NB4 (cell line): ENCODE data around the gene CACNA2D2.
"Not testable (repeated sequence)": the region's sequence is repeated elsewhere in the genome, so short reads cannot be mapped to it uniquely, and the experiment has no call there.

Source experiments
- DNase-seq: peaks from one replicate; pipeline ENCODE4 v3.0.0; 2010; ENCODE audit warnings: low read depth
- H3K4me3 ChIP-seq: one replicate; pipeline ENCODE4 v1.5.1; 2011; ENCODE audit warnings: mild to moderate bottlenecking, low read depth, low read length, moderate library complexity
- CTCF ChIP-seq: IDR thresholded peaks from one replicate; pipeline ENCODE4 v1.5.1; 2012; ENCODE audit warnings: low read depth, low read length
- MAX ChIP-seq: IDR thresholded peaks from 2 replicates; pipeline ENCODE4 v1.6.1; 2011; ENCODE audit warnings: low read depth, low read length
- MYC ChIP-seq: IDR thresholded peaks from 2 replicates; pipeline ENCODE4 v1.6.1; 2011; ENCODE audit warnings: low read depth, low read length
- POLR2A ChIP-seq: IDR thresholded peaks from 2 replicates; pipeline ENCODE4 v1.6.1; 2011; ENCODE audit warnings: mild to moderate bottlenecking; ENCODE audit not compliant: insufficient read length; ENCODE audit errors: extremely low read depth

The CACNA2D2 gene

GRCh38 chr3:50516440-50516871, 13.0 kb upstream of the CACNA2D2 start:
- no peak for DNase-seq
- no peak overlapping the region for H3K4me3 ChIP-seq

GRCh38 chr3:50515565-50516439, 12.4 kb upstream of the CACNA2D2 start:
- no peak for TF ChIP-seq CTCF
- TF ChIP-seq MYC, result no peak
- TF ChIP-seq POLR2A, result no peak
- no peak for TF ChIP-seq MAX
- DNase-seq, result peak; percentile 28
- no peak overlapping the region for H3K4me3 ChIP-seq

More at GRCh38 chr3:50516440-50516871, 13.0 kb upstream of the CACNA2D2 start:
- TF ChIP-seq MYC (no peak), POLR2A (no peak), CTCF (no peak), MAX (no peak)

- H3K4me3 ChIP-seq, result not testable (repeated sequence)
Measured at GRCh38 chr3:50512908-50513307, 9.5 kb upstream of the CACNA2D2 start.

GRCh38 chr3:50512131-50512530, 8.7 kb upstream of the CACNA2D2 start:
- TF ChIP-seq MYC (no peak), CTCF (no peak), MAX (no peak), POLR2A (no peak)
- DNase-seq, result no peak
- H3K4me3 ChIP-seq, result no peak overlapping the region

More at GRCh38 chr3:50512908-50513307, 9.5 kb upstream of the CACNA2D2 start:
- not testable (repeated sequence) for DNase-seq

GRCh38 chr3:50510325-50510724, 6.9 kb upstream of the CACNA2D2 start:
- H3K4me3 ChIP-seq, result no peak overlapping the region
- TF ChIP-seq POLR2A (no peak), CTCF (no peak), MYC (no peak), MAX (no peak)
- peak; percentile 17 for DNase-seq

GRCh38 chr3:50509715-50510114, 6.3 kb upstream of the CACNA2D2 start:
- DNase-seq, result no peak
- TF ChIP-seq MAX (no peak), POLR2A (no peak), CTCF (no peak), MYC (no peak)

More at GRCh38 chr3:50509715-50510114, 6.3 kb upstream of the CACNA2D2 start:
- H3K4me3 ChIP-seq, result no peak overlapping the region
